Keratinocyte (primary cell): ENCODE results near the gene CNTNAP5. TPM values are rescaled to one million over a fixed set of nuclear protein-coding genes. Genes with fewer than 3 reads are reported as not detected.

Experiments used
- DNase-seq: peaks from one replicate; pipeline ENCODE4 v3.0.0-alpha.2; 2011; ENCODE audit warnings: low read depth, missing footprints, low spot score
- FAIRE-seq: peaks from 2 replicates; lab custom pipeline; 2011; peaks lifted over from hg19 to GRCh38; lab: Jason Lieb, UNC
- H2AFZ ChIP-seq: 2 replicates; pipeline ENCODE4 v1.6.0; 2012; ENCODE audit warnings: low read length, control low read depth, inconsistent platforms; ENCODE audit not compliant: control insufficient read depth
- H3K27ac ChIP-seq: 2 replicates; pipeline ENCODE4 v1.5.1; 2011; ENCODE audit warnings: low read length; ENCODE audit not compliant: control insufficient read depth, insufficient read depth
- H3K27me3 ChIP-seq: 3 replicates; pipeline ENCODE4 v1.6.0; 2011; ENCODE audit warnings: low read length; ENCODE audit not compliant: control insufficient read depth, insufficient read depth; ENCODE audit errors: extremely low read depth
- H3K36me3 ChIP-seq, 2 experiments: 2 replicates in 1 of 2; 3 replicates in 1 of 2; pipeline ENCODE4 v1.5.1; 2011; ENCODE audit warnings: low read length in 2 of 2, mild to moderate bottlenecking in 1 of 2; ENCODE audit not compliant: control insufficient read depth in 2 of 2, insufficient read depth in 2 of 2; ENCODE audit errors: extremely low read depth in 1 of 2
- H3K4me1 ChIP-seq: 3 replicates; pipeline ENCODE4 v1.5.1; 2011; ENCODE audit warnings: low read length; ENCODE audit not compliant: control insufficient read depth, insufficient read depth; ENCODE audit errors: extremely low read depth
- H3K4me2 ChIP-seq: 3 replicates; pipeline ENCODE4 v1.6.0; 2011; ENCODE audit warnings: low read depth, low read length; ENCODE audit not compliant: control insufficient read depth, insufficient read depth; ENCODE audit errors: extremely low read depth
- H3K4me3 ChIP-seq, 3 experiments: fragments of 200-600 bp in 1 of 3; sonication (generic) in 1 of 3; 2 replicates in 2 of 3; 3 replicates in 1 of 3; pipeline ENCODE4 v1.5.1; 2011 to 2016; ENCODE audit warnings: low read length in 3 of 3, mild to moderate bottlenecking in 3 of 3, control low read depth in 2 of 3, inconsistent platforms in 1 of 3, low read depth in 1 of 3, mixed read lengths in 1 of 3, mixed run types in 1 of 3, moderate library complexity in 1 of 3; ENCODE audit not compliant: control insufficient read depth in 2 of 3, insufficient read depth in 2 of 3; ENCODE audit errors: extremely low read depth in 1 of 3
- H3K79me2 ChIP-seq: 2 replicates; pipeline ENCODE4 v1.6.0; 2012; ENCODE audit warnings: low read length; ENCODE audit not compliant: control insufficient read depth, insufficient read depth
- H3K9ac ChIP-seq: 3 replicates; pipeline ENCODE4 v1.6.0; 2011; ENCODE audit warnings: low read length; ENCODE audit not compliant: control insufficient read depth, insufficient read depth; ENCODE audit errors: extremely low read depth
- H3K9me1 ChIP-seq: 3 replicates; pipeline ENCODE4 v1.6.0; 2011; ENCODE audit warnings: low read length; ENCODE audit not compliant: control insufficient read depth, insufficient read depth; ENCODE audit errors: extremely low read depth
- H3K9me3 ChIP-seq: 2 replicates; pipeline ENCODE4 v1.5.1; 2012; ENCODE audit warnings: low read depth, low read length; ENCODE audit not compliant: control insufficient read depth
- H4K20me1 ChIP-seq: 3 replicates; pipeline ENCODE4 v1.6.0; 2011; ENCODE audit warnings: low read length; ENCODE audit not compliant: control insufficient read depth, insufficient read depth; ENCODE audit errors: extremely low read depth
- EZH2 ChIP-seq: IDR thresholded peaks from one replicate; pipeline ENCODE4 v1.6.1; 2012; ENCODE audit warnings: inconsistent platforms, mild to moderate bottlenecking, low read length, moderate library complexity
- dilution Hi-C: fragments of 300-500 bp; cut with MboI; formaldehyde crosslinking; loops from one replicate; pipeline ENCODE4 v1.7.0; 2020; ENCODE audit warnings: low sequenced_read_pairs; ENCODE audit not compliant: extremely low pct_ligation_motif_present
- polyA plus RNA-seq, 5 experiments: library from polyadenylated mRNA; depleted of rRNA in 3 of 5; stranded (reverse) in 3 of 5; stranded (forward) in 1 of 5; unstranded in 1 of 5; fragments of >200 nt; gene quantifications; 1 replicate in 1 of 5; 2 replicates in 3 of 5; 3 replicates in 1 of 5; pipeline versions ENCODE4 v1.2.1 to v1.2.3, GENCODE V29; 2011 to 2012; ENCODE audit warnings: missing spikeins in 2 of 5, low read depth in 1 of 5, low replicate concordance in 1 of 5
- TF ChIP-seq, protein P1 (sequence below), 3 experiments: IDR thresholded peaks in 1 of 3; conservative IDR thresholded peaks in 1 of 3; optimal IDR thresholded peaks in 1 of 3; 2 replicates in 2 of 3; 3 replicates in 1 of 3; pipeline versions ENCODE3 to v1.5.1; 2011; ENCODE audit warnings: low read length in 3 of 3, mild to moderate bottlenecking in 3 of 3, moderate library complexity in 2 of 3, control low read depth in 1 of 3, inconsistent platforms in 1 of 3; ENCODE audit not compliant: insufficient read depth in 2 of 3; ENCODE audit errors: extremely low read depth in 1 of 3

The CNTNAP5 gene
- polyA plus RNA-seq, 1 donor (not counting 4 experiments of a cell fraction or from before 2014, with no cell fraction given), result not detected

DNA sequence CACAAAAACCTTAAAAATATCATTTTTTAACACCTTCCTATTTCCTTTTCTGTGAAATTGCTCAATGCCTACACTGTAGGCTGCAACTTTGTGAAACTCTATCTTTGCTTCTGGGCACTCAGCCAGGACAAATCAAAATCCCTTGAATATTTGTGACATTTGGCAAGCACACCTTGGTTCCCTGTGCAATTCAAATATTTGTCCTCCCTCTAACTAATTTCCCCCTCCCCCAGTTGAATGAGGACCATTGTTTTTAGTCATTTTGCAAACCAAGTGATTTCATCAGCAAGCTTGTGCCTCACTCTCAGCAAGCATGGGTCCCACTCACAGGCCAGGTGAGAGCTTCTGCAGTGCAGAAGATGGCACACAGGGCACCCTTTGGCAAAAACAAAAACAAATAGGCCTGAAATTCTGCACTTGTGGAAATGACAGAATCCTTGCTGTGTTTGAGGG is 541.5 kb downstream of the CNTNAP5 start:
- FAIRE-seq (no peak), DNase-seq (no peak)
- TF ChIP-seq EZH2, result no peak
- TF ChIP-seq, protein P1, sequence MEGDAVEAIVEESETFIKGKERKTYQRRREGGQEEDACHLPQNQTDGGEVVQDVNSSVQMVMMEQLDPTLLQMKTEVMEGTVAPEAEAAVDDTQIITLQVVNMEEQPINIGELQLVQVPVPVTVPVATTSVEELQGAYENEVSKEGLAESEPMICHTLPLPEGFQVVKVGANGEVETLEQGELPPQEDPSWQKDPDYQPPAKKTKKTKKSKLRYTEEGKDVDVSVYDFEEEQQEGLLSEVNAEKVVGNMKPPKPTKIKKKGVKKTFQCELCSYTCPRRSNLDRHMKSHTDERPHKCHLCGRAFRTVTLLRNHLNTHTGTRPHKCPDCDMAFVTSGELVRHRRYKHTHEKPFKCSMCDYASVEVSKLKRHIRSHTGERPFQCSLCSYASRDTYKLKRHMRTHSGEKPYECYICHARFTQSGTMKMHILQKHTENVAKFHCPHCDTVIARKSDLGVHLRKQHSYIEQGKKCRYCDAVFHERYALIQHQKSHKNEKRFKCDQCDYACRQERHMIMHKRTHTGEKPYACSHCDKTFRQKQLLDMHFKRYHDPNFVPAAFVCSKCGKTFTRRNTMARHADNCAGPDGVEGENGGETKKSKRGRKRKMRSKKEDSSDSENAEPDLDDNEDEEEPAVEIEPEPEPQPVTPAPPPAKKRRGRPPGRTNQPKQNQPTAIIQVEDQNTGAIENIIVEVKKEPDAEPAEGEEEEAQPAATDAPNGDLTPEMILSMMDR (optimal IDR thresholded peaks at IDR 0.05 in 1 of 3, IDR thresholded peaks at IDR 0.05 in 1 of 3, conservative IDR thresholded peaks at IDR 0.05 in 1 of 3; ENCODE audit: extremely low read depth in 1 of 3, insufficient read depth in 2 of 3, low read length in 3 of 3), result no peak
- H3K9me1 ChIP-seq, result no peaks in the 10 kb centered on the region
- no peaks in the 10 kb centered on the region for H3K9me3 ChIP-seq
- H2AFZ ChIP-seq, result no peak overlapping the region
- H3K9ac ChIP-seq, result no peak overlapping the region
- no peaks in the 10 kb centered on the region for H3K4me1 ChIP-seq
- H3K79me2 ChIP-seq, result no peaks in the 10 kb centered on the region
- H3K27me3 ChIP-seq, result no peaks in the 10 kb centered on the region
- dilution Hi-C loops, result no loop called here
- no peak overlapping the region for H3K27ac ChIP-seq
- no peak overlapping the region for H3K4me3 ChIP-seq
- H3K36me3 ChIP-seq, result no peaks in the 10 kb centered on the region
- no peaks in the 10 kb centered on the region for H4K20me1 ChIP-seq
- H3K4me2 ChIP-seq, result no peak overlapping the region

DNA sequence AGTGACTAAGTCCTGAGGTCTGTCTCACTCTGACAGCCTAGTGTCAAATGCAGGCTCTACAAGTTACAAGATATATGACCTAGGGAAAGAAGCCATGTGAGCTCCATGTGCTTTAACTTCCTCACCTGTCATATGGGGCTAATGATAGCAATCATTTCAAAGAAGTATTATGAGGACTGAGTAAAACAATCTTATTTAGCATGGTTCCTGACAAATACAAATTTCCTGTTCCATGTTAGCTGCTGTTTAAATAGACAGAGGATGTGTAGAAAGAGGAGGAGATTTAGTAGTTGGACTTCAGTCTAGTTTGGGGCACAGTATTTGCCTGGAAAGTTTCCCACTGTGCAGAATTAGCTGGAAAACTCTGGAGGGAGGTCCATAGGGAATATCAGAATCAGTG is 545.8 kb downstream of the CNTNAP5 start:
- Histone ChIP-seq H3K9ac (no peak overlapping the region), H3K79me2 (no peaks in the 10 kb centered on the region), H3K4me2 (no peak overlapping the region), H3K27ac (no peak overlapping the region), H3K4me3 (no peak overlapping the region), H3K27me3 (no peaks in the 10 kb centered on the region), H4K20me1 (no peaks in the 10 kb centered on the region), H3K9me1 (no peaks in the 10 kb centered on the region), H3K36me3 (no peaks in the 10 kb centered on the region), H2AFZ (no peak overlapping the region), H3K9me3 (no peaks in the 10 kb centered on the region), H3K4me1 (no peaks in the 10 kb centered on the region)
- DNase-seq (no peak), FAIRE-seq (no peak)
- dilution Hi-C loops, result no loop called here
- TF ChIP-seq, protein P1 (optimal IDR thresholded peaks at IDR 0.05 in 1 of 3, IDR thresholded peaks at IDR 0.05 in 1 of 3, conservative IDR thresholded peaks at IDR 0.05 in 1 of 3; ENCODE audit: extremely low read depth in 1 of 3, insufficient read depth in 2 of 3, low read length in 3 of 3), result no peak
- no peak for TF ChIP-seq EZH2
